Hepatocyte (in vitro differentiated cells): ENCODE data around the gene SLC12A7. TPM values are rescaled to one million over a fixed set of nuclear protein-coding genes. Genes with fewer than 3 reads are reported as not detected.

ENCODE experiments used
- DNase-seq: peaks from one replicate; pipeline ENCODE4 v3.0.0-alpha.2; 2016; ENCODE audit warnings: low spot score
- H2AFZ ChIP-seq: fragments of 200-600 bp; sonication (generic); 2 replicates; pipeline ENCODE4 v1.6.0; 2016; ENCODE audit warnings: antibody characterized with exemption, mild to moderate bottlenecking
- H3K27ac ChIP-seq: fragments of 200-600 bp; sonication (generic); 2 replicates; pipeline ENCODE4 v1.5.1; 2016; ENCODE audit warnings: mild to moderate bottlenecking
- H3K27me3 ChIP-seq: fragments of 200-600 bp; sonication (generic); 2 replicates; pipeline ENCODE4 v1.6.1; 2016
- H3K36me3 ChIP-seq: fragments of 200-600 bp; sonication (generic); replicated peaks from 2 replicates; pipeline ENCODE4 v1.5.1; 2016; ENCODE audit warnings: low read depth; ENCODE audit not compliant: insufficient read depth
- H3K4me1 ChIP-seq: fragments of 200-600 bp; sonication (generic); 2 replicates; pipeline ENCODE4 v1.5.1; 2016; ENCODE audit warnings: mild to moderate bottlenecking, moderate library complexity; ENCODE audit not compliant: insufficient read depth
- H3K4me2 ChIP-seq: fragments of 200-600 bp; sonication (generic); 2 replicates; pipeline ENCODE4 v1.6.0; 2016
- H3K4me3 ChIP-seq: fragments of 200-600 bp; sonication (generic); 2 replicates; pipeline ENCODE4 v1.5.1; 2016; ENCODE audit warnings: mild to moderate bottlenecking
- H3K79me2 ChIP-seq: fragments of 200-600 bp; sonication (generic); 2 replicates; pipeline ENCODE4 v1.6.0; 2017; ENCODE audit warnings: mild to moderate bottlenecking
- H3K9me2 ChIP-seq: fragments of 200-600 bp; sonication (generic); replicated peaks from 2 replicates; pipeline ENCODE4 v1.6.0; 2017; ENCODE audit warnings: mild to moderate bottlenecking; ENCODE audit not compliant: insufficient read depth
- H3K9me3 ChIP-seq: fragments of 200-600 bp; sonication (generic); 2 replicates; pipeline ENCODE4 v1.5.1; 2016; ENCODE audit warnings: low read depth, mild to moderate bottlenecking
- H4K20me1 ChIP-seq: fragments of 200-600 bp; sonication (generic); 2 replicates; pipeline ENCODE4 v1.6.0; 2016; ENCODE audit warnings: mild to moderate bottlenecking; ENCODE audit not compliant: insufficient read depth, poor library complexity, severe bottlenecking
- EZH2 ChIP-seq: fragments of 200-600 bp; sonication (generic); IDR thresholded peaks from 2 replicates; pipeline ENCODE4 v1.6.1; 2016; ENCODE audit warnings: antibody characterized with exemption, mild to moderate bottlenecking, borderline replicate concordance
- EZH2phosphoT487 ChIP-seq: fragments of 200-600 bp; sonication (generic); IDR thresholded peaks from one replicate; pipeline ENCODE4 v1.6.1; 2018; ENCODE audit warnings: antibody characterized with exemption, mild to moderate bottlenecking, low read depth, moderate library complexity; ENCODE audit not compliant: unreplicated experiment, severe bottlenecking
- WGBS: methylation state at CpG from one replicate; pipeline ENCODE4 v1.1.6; 2016; ENCODE audit warnings: low lambda C conversion rate; ENCODE audit errors: missing lambda C conversion rate; 5-methylcytosine and 5-hydroxymethylcytosine counted together
- polyA plus RNA-seq: library from polyadenylated mRNA; unstranded; fragments of >200 nt; fragmentation: Nextera tagmentation; extraction: Ambion mirVana; gene quantifications from 2 replicates; pipeline ENCODE4 v1.2.1, GENCODE V29; 2016
- total RNA-seq: library from RNA; depleted of rRNA; stranded (reverse); fragments of >200 nt; gene quantifications from 2 replicates; pipeline ENCODE4 v1.2.3, GENCODE V29; 2014
- TF ChIP-seq, protein P1 (sequence below): fragments of 200-600 bp; sonication (generic); IDR thresholded peaks from 2 replicates; pipeline ENCODE4 v1.5.1; 2016; ENCODE audit warnings: antibody characterized with exemption, mild to moderate bottlenecking; ENCODE audit not compliant: poor library complexity

Gene SLC12A7
- total and polyA plus RNA-seq, 2 experiments from 2014 or later = 30.2 to 34.3 TPM

DNA sequence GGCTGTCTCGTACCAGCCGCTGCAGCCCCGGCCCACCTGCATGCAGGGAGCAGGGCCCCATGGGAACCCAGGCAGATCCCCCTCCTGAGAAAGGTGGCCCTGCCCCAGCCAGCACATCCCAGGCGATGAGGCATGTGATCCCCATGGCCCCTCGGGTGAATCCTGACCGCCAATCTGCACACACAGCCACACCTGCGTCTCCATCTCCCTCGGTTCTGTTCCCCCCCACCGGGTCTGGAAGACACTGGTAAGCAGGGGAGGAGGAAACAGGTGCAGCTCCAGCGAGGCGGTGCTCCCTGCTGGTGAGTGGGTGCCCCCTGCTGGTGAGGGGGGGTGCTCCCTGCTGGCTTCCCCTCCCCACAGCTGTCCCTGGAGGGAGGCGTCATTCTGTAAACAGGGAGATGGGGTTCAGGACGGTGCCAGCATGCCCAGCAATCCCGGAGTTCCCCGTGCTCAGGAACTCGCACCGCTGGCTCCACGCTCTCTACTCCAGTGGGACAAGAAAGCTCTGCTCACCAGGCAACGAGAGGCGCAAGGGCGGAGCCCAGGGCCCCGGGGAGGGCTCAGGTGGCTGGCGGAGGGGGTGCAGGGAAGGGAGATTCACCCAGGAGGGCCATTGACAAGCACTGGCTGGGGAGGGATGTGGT, 28.4 kb upstream of the SLC12A7 start:
- H3K9me2 ChIP-seq = no peaks in the 10 kb centered on the region
- no peak overlapping the region for H3K4me3 ChIP-seq
- no peak overlapping the region for H2AFZ ChIP-seq
- no peaks in the 10 kb centered on the region for H3K79me2 ChIP-seq
- 57% methylated on average over 22 of the region's 23 CpGs for whole genome bisulfite sequencing
- peak; percentile 89 for DNase-seq
- H3K4me1 ChIP-seq = no peaks in the 10 kb centered on the region
- TF ChIP-seq EZH2 = no peak
- TF ChIP-seq, protein P1, sequence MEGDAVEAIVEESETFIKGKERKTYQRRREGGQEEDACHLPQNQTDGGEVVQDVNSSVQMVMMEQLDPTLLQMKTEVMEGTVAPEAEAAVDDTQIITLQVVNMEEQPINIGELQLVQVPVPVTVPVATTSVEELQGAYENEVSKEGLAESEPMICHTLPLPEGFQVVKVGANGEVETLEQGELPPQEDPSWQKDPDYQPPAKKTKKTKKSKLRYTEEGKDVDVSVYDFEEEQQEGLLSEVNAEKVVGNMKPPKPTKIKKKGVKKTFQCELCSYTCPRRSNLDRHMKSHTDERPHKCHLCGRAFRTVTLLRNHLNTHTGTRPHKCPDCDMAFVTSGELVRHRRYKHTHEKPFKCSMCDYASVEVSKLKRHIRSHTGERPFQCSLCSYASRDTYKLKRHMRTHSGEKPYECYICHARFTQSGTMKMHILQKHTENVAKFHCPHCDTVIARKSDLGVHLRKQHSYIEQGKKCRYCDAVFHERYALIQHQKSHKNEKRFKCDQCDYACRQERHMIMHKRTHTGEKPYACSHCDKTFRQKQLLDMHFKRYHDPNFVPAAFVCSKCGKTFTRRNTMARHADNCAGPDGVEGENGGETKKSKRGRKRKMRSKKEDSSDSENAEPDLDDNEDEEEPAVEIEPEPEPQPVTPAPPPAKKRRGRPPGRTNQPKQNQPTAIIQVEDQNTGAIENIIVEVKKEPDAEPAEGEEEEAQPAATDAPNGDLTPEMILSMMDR = peak; percentile 75
- no peaks in the 10 kb centered on the region for H3K9me3 ChIP-seq
- H3K36me3 ChIP-seq = no peaks in the 10 kb centered on the region
- H3K27me3 ChIP-seq = no peaks in the 10 kb centered on the region
- H3K27ac ChIP-seq = no peak overlapping the region
- H4K20me1 ChIP-seq = no peaks in the 10 kb centered on the region
- no peak overlapping the region for H3K4me2 ChIP-seq

DNA sequence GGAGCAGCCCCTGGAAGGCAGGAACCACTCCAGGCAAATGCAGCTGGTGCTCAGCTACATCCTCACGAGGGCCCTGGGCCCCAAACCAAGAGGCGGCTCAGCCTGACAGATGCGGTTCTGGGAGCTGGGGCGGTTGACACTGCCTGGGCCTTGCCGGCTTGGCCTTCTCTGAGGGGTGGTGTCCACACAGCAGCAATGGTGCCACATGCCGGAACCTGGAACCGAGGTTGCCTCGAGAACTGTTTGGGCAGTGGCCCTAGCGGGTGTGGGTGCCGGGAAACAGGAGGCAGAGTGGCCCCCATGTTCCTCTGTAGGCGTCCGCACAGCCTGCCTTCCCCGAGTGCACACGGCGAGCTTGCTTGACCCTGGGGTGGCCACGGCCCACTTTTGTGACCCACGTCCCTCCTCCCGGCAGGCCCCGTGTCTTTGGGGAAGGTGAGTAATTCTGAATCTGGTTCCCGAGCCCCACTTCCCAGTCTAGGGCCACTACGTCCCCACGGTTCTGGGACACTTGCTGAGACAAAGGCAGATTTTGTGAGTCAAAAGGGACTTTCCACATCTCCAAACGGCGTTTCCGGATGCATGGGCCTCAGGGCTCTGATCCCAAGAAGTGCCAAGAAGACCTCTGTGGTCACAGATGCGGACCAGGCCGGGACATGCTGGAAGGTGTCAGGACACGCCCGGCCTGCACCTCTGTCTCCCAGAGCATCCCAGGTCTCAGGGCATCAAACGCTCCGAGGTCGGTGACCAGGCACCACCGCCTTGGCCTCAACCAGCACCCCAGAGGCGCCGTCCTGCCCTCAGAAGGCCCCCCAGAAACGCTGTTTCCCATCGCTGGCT, 27.7 kb upstream of the SLC12A7 start:
- Histone ChIP-seq H3K4me3 (no peak overlapping the region), H3K9me3 (no peaks in the 10 kb centered on the region), H3K9me2 (no peaks in the 10 kb centered on the region), H3K36me3 (no peaks in the 10 kb centered on the region), H3K27ac (no peak overlapping the region), H4K20me1 (no peaks in the 10 kb centered on the region), H3K27me3 (no peaks in the 10 kb centered on the region), H3K4me1 (no peaks in the 10 kb centered on the region), H2AFZ (no peak overlapping the region), H3K4me2 (no peak overlapping the region), H3K79me2 (no peaks in the 10 kb centered on the region)
- no peak for DNase-seq
- TF ChIP-seq, protein P1 = no peak
- TF ChIP-seq EZH2 (no peak), EZH2phosphoT487 (no peak)
- WGBS = 95% methylated on average over 36 of the region's 37 CpGs

DNA sequence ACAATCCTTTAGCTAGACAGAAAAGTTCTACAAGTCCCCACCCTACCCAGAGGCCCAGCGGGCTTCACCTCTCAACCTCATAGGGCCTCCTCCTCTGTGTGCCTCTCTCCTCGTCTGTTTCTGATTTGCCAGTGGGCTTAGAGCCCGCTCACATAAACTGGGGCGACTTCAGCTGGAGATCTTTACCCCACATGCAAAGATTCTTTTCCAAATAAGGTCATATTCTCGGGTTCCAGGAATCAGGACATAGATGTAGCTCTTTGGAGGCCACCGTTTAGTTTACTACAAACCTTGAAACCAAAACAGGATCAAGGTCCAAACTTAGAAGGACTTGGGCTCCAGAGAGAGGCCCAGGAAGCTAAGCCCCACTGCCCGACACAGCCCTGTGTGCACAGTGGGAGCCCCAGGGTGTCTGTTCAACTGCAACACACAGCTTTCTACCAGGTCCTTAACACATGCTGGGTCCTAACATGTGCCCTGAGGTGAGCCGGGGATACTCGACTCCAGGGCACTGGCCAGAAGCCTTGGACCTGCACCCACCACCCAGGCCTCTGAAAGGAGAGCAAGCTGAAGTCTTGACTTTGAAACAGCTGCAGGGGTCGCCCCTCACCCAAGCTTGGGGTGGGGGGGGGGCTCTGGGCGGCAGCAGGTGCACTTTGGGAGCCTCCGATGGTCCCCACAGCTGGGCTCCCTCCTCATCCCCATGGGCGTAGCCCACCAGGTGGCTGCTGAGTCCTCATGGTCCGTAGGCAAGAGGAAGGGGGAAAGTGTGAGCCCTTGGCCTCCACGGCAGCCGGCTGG, 26.8 kb upstream of the SLC12A7 start:
- Histone ChIP-seq H3K27ac (peak overlapping the region; percentile 3), H3K4me2 (no peak overlapping the region), H3K4me3 (no peak overlapping the region), H3K79me2 (no peaks in the 10 kb centered on the region), H3K9me3 (no peaks in the 10 kb centered on the region), H3K4me1 (no peaks in the 10 kb centered on the region), H4K20me1 (no peaks in the 10 kb centered on the region), H3K36me3 (no peaks in the 10 kb centered on the region), H3K27me3 (no peaks in the 10 kb centered on the region), H3K9me2 (no peaks in the 10 kb centered on the region), H2AFZ (no peak overlapping the region)
- no peak for TF ChIP-seq EZH2
- TF ChIP-seq, protein P1 = no peak
- no peak for DNase-seq
- 78% methylated on average over 13 of the region's 16 CpGs for WGBS
